HEK293 (cell line): ENCODE measurements around the gene MAN2B1.

Experiments used
- BCL11A ChIP-seq: fragments of 450-650 bp; formaldehyde crosslinking; IDR thresholded peaks from 2 replicates; pipeline ENCODE4 v1.5.1; 2016; ENCODE audit warnings: low read depth, missing biosample characterization, missing genetic modification characterization
- MEIS1 ChIP-seq: sonication (generic); formaldehyde crosslinking; IDR thresholded peaks from 2 replicates; pipeline ENCODE4 v1.8.1; 2022; ENCODE audit warnings: missing genetic modification reagents, mild to moderate bottlenecking, borderline replicate concordance
- ZNF121 ChIP-seq: fragments of 450-650 bp; formaldehyde crosslinking; IDR thresholded peaks from 2 replicates; pipeline ENCODE4 v1.5.1; 2016; ENCODE audit warnings: missing biosample characterization, missing genetic modification characterization
- ZNF274 ChIP-seq, 2 experiments: fragments of 200-500 bp in 1 of 2; fragments of 450-650 bp in 1 of 2; sonication (Bioruptor generic) in 1 of 2; formaldehyde crosslinking in 1 of 2; IDR thresholded peaks; 2 replicates each; pipeline versions ENCODE4 v1.5.1 to v1.6.1; 2014 to 2016; ENCODE audit warnings: borderline replicate concordance in 1 of 2, inconsistent platforms in 1 of 2, low read length in 1 of 2, missing biosample characterization in 1 of 2, missing genetic modification characterization in 1 of 2

- TF ChIP-seq ZNF121 (tag by site-specific recombination) (no peak), MEIS1 (CRISPR knock-in tag) (no peak), BCL11A (tag by site-specific recombination) (no peak), ZNF274 (IDR thresholded peaks at IDR 0.05; ENCODE audit: low read length) (no peak), ZNF274 (tag by site-specific recombination; IDR thresholded peaks at IDR 0.05; ENCODE audit: borderline replicate concordance) (no peak)
Measured at GRCh38 chr19:12672744-12673143, 6.2 kb upstream of the MAN2B1 start.
